ENCODE results near the gene P3R3URF.

GRCh38 chr1:46194641-46195193 lies 18.4 kb upstream of the P3R3URF start:
- TF ChIP-seq POLR2A (IDR thresholded peaks at IDR 0.05; ENCODE audit: low read depth, low read length) (no peak), TAF1 (IDR thresholded peaks at IDR 0.05; ENCODE audit: low read depth, low read length) (no peak), POLR2AphosphoS5 (IDR thresholded peaks at IDR 0.05; ENCODE audit: low read depth, low read length) (no peak)

Data from GM12891 (cell line).